Measurements from ENCODE around the gene RALGPS2.
"Not testable (repeated sequence)": the region's sequence is repeated elsewhere in the genome, so short reads cannot be mapped to it uniquely, and the experiment has no call there.

RALGPS2 gene

DNA sequence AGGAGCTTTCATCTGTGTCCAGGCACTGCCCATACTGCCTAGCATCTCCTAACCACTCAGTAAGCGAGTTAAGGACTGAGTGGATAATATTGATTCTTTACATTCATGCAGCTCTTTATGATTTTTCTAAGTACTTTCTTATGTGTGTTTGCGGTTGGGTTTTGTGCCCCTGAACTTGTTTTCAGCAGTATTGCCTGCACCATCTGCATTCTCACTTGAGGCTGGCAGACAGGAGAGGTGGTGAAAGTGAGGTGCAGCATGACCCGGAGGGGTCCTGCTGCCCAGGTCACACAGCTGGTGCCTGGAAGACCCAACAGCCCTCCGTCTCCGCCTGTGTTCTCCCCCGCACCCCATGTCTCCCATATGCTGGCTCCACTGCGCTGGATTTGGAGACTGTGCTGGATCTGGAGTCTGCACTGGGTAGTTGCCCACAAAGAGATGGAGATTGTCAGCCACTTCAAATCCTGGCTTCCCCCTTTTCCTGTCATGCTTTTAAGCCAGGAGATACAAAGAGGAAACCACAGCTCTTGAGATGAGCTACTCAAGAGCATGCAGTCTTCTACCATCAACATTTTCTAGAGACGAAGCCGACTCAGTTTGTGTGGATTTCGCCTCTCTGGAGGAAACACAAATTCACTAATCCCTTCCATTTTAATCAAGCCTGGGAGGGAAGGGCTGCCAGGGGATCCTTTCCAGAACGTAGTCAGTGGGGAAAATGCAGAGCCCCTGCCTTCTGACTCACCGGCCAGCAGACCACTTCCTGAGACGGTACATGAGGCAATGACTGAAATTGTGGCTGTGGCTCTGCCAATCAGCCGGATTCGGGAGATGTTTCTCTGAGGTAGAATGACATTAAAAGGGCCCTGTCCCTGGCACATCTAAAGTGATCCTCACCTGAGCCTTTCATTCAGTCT is 217.5 kb downstream of the RALGPS2 start:
- no peak for DNase-seq (ENCODE audit: low read depth, low spot score)

DNA sequence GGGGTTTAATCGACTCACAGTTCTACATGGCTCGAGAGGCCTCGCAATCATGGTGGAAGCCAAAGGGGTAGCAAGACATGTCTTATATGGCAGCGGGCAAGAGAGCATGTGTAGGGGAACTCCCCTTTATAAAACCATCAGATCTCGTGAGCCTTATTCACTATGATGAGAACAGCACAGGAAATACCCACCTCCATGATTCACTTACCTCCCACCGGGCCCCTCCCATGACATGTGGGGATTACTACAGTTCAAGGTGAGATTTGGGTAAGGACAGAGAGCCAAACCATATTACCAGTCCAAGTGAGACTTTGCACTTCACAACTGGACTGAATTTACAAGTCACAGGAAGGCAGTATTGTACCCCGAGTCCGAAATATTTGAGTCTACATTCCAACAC is 219.7 kb downstream of the RALGPS2 start:
- DNase-seq (ENCODE audit: low read depth, low spot score), result no peak

DNA sequence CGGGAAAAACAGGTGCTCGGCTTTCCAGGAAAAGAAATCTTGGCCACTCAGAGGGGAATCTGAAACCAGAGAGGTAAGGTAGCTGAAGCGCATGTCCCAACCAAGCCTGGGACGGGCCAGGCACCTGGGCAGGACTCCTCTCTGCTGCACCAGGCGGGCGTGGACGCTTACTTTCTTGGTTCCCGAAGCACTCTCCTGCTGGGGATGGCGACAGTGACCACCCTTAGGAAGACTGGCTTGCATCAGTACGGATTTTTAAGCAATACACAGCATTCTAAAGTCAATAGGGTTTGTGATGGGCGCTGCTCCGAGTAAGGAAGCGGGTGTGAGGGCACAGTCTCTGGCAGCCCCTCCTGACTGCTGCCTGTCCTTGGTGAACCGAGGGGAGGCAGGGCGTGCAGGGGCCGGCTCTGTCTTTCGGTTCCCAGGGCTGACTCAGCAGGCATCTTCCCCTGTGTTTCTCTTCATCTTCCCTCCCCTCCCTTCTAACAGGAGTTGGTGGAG is 220.8 kb downstream of the RALGPS2 start:
- peak; percentile 45 for DNase-seq (ENCODE audit: low read depth, low spot score)

DNA sequence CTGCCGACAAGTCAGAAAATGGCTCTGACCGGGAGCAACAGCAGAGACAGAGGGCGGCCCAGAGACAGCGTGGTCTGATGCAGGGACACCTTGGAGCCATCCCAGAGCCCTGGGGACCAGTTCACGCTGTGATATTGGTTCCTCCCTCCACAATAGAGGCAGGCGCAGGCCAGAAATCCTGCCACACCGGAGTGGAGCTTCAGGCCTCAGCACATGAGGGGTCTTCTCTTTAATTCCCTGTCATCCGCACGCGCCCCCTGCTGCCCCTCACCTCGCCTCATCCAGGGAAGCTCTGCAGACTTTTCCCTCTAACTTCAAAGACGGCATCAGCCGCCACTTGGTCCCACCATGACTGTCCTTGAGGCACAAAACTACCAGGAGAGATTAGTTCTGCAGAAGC is 221.4 kb downstream of the RALGPS2 start:
- no peak for DNase-seq (ENCODE audit: low read depth, low spot score)

DNA sequence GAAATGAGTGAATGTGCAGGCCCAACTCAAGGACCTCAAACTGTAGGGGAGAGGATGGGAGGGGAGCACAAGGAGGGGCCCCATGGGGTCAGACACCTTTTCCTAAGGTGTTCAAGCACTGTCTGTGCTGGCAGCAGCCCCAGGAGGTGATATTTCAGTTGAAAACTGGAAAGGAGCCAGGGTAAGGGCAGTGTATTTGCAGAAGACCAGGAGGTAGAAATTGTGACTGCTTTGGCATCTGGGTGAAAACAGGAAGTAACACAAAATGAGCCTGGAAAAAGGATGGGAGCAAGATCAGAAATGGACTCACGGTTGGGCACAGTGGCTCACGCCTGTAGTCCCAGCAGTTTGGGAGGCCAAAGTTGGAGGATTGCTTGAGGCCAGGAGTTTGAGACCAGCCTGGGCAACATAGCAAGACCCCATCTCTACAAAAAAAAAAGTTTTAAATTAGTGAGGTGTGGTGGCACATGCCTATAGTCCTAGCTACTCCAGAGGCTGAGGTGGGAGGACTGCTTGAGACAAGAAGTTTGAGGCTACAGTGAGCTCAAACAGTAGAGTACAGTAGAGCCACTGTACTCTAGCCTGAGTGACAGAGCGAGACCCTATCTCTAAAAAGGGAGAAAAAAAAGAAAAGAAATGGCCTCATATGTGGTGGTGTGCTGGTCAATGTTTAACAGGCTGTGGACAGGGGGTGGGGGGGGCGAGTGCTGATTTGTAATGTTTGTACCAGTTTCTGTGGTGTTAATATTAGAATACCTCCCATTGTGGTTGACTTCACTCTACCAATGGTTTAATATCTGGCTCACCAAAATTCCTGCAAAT is 222.0 kb downstream of the RALGPS2 start:
- no peak for DNase-seq (ENCODE audit: low read depth, low spot score)

DNA sequence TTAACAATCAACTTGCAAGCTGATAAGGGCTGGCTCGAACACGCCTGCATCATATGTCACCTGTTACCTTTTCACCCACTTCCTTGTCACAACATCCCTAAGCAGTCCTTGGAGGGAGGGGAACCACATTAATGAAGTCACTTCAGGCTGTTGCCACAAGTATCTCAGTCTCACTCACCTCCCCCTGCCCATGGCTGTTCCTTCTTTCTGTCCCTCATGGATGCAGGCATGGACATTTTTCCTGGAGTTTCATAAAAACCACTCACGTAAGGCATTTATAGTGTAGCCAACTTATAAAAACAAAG is 222.6 kb downstream of the RALGPS2 start:
- DNase-seq (ENCODE audit: low read depth, low spot score), result no peak

DNA sequence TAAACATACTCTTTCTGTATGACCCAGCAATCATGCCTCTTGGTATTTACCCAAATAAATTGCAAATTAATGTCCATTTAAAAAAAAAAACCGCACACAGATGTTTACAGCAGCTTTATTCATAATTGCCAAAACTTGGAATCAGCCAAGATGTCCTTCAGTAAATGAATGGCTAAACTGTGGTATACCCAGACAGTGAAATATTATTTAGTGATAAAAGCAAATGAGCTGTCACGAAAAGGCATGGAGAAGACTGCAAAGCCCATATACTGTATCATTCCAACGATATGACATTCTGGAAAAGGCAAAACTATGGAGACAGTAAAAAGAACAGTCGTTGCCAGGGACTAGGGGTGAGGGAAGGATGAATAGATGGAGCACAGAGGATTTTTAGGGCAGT is 223.6 kb downstream of the RALGPS2 start:
- DNase-seq (ENCODE audit: low read depth, low spot score), result no peak

DNA sequence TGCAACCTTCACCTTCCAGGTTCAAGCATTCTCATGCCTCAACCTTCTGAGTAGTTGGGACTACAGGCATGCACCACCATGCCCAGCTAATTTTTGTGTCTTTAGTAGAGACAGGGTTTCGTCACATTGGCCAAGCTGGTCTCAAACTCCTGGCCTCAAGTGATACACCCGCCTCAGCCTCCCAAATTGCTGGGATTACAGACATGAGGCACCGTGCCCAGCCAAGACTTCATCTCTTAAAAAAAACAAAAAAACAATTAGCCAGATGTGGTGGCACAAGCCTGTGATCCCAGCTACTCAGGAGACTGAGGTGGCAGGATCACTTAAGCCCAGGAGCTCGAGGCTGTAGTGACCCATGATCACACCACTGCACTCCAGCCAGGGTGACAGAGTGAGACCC is 224.8 kb downstream of the RALGPS2 start:
- not testable (repeated sequence) for DNase-seq (ENCODE audit: low read depth, low spot score)

DNA sequence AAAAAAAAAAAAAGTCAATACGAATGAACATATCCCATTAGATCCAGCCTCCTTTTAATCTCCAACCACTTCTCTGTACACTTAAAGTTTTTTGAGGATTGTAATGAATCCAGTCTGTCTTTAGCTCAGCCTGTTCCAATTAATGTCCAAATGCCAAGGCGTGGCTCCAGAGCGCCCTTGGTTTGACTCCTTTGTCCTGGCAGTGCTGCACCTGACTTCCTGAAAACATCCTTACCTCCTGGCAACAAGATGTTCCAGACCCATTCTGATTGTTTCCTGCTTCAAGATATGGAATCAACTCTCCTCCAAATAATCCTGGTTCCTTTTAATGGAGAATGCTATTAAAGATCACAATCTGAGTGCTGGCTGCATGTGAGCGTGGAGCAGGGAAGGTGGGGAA is 226.6 kb downstream of the RALGPS2 start:
- no peak for DNase-seq (ENCODE audit: low read depth, low spot score)

DNA sequence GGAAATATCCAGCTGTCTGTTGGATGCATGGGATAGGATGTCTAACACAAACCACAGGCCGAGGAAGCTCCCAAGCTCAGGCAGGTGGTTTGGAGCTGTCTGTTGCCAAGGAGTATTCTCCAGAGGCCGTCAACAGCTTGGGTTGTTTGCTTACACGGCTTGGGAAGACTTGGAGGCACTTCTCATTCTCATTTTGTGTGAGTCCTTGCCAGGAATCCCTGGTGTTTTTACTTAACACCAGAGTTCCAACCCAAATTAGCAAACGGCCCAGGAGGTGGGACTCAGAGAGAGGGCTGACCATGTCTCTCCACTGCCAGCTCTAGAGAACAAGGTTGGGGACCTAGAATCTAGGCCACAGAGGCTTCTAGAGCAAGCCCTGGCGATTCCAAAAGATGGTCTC is 228.0 kb downstream of the RALGPS2 start:
- no peak for DNase-seq (ENCODE audit: low read depth, low spot score)

DNA sequence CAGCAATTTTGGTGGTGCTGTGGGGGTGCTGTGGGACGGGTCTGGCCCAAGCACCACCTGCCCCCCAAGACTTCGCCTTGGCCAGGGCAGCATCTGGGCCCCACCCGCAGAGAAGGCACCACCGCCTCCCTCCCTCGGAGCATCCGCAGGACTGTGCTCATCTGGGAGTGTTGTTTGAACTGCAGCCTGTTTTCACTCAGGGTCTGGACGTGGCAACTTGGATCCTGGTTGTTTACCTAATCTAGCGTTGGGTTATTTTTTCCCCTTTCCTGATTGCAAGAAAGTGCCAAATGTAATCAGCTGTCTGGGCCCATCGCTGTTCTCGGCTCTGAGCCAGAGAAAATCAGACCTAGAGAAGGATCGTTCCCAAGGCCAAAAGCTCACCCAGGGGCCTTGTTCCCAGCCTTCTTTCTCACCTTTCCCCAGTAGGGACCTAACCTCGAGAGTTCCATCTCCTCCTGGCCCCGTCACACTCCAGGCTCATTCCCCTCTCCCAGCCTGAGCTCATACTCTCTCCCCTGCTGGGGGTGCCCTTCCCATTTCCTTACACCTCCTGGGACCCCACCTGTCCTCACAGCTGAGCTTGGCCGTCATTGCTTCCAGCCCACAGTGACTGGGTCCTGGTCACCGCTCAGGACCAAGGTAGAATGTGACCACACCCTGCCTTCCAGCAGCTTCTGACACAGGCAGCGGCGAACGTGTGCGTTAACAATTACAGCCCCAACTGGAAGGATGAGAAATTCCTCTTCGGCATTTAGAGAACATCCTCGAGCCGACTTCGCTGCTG is 228.7 kb downstream of the RALGPS2 start:
- no peak for DNase-seq (ENCODE audit: low read depth, low spot score)

DNA sequence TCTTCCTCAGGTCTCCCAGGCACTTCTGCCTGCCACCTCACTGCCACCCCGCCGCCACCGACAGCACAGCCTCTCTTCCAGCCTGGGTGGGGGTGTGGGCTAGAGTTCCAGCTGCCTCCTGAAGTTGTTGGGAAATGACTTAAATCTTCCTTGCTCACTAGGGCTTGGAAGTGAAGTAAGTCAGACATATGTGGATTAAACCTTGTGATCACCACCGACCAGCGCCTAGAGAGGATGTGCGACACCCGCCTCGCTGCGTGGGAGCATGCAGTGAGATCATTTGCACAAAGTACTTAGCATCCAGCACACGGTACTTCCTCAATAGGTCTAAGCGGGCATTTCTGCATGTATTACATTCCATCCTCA is 229.3 kb downstream of the RALGPS2 start:
- DNase-seq (ENCODE audit: low read depth, low spot score), result no peak

DNA sequence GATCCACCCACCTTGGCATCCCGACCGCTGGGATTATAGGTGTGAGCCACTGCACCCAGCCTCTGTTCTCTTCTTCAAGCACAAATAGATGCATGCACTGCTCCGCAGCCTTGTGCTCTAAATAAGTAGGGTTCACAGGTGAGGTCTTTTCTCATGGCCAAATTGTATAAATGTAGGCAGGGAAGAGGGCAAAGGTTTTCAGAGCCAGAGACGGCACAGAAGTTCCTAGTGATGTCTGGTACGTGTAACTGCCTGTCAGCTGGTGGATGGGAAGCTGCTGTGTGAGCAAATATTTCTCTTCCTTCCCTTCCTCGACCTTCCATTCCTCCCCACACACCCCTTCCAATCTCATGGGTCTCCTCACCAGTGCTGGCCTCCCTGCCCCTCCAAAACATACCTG is 229.9 kb downstream of the RALGPS2 start:
- DNase-seq (ENCODE audit: low read depth, low spot score), result no peak

DNA sequence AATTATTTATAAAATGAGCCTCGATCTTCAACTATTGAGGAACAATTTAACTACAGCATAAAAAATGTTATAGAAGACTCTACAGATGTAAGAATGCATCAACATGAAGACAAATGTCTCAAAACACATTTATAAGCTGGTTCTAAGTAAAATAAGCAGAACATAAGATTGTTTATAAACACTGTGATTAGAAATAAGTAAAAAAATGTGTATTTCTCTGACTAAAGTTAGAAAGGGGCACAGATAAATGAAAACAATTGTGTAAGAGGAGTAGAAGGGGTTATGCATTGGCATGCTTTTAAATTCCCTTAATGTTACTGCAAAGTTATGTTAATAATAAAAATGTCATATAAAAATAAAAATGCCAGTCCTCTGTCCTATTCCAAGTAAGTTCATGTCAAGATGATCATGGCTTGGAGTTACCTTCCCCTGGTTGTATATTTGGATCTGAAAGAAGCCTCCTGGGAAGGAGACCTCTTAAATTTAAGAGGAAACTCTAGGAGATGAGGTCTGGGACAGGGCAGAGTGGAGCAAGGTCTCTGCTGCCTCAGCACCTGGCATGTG is 230.4 kb downstream of the RALGPS2 start:
- DNase-seq (ENCODE audit: low read depth, low spot score), result no peak

DNA sequence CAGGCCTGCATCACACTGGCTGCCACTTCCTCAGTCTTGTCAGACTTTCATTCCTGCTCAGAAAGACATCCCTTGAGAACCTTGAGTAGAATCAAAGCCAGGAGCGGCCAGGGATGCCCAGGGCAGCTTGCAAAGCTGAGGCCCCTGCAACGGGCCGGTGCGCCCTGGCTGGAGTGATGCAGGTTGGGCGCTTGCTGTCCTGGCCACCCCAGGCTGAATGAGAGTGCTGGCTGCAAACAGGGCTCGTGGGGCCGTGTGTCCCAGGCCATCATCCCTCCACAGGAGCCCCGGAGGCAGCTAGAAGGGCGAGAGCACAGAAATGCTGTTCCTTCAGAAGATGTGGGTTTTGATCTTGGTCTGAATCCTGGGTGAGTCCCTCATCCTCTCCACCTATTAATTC is 233.4 kb downstream of the RALGPS2 start:
- DNase-seq (ENCODE audit: low read depth, low spot score), result no peak

DNA sequence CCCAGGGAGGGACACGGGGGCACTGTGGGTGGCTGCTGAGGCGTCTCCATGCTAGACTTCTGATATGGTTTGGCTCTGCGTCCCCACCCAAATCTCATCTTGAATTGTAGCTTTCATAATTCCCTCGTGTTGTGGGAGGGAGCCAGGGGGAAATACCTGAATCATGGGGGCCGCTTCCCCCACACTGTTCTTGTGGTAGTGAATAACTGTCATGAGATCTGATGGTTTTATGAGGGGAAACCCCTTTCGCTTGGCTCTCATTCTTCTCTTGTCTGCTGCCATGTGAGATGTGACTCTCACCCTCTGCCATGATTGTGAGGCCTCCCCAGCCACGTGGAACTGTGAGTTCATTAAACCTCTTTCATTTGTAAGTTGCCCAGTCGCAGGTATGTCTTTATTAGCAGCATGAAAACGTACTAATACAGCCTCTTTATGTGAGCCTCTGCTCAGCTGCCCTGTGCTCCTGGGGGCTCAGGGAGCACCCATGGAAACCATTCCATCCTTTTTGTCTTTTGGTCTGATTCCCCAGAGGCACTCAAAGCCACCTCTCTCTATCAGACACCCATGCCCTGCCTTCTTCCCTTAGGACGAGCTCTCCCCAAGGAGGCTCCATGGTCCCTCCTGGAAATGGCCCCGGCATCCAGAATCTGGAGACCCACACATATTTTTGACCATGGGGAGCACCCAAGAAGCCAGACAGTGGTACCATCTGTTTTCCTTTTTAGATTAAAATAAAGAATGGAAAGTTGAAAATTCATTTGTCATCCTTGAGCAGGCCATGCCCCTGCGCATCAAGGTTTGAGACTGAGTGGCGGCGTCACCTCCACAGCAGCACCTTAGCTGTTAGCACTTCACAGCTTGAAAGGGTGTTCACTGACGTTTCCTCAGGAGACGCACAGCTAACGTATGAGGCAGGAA is 234.8 kb downstream of the RALGPS2 start:
- no peak for DNase-seq (ENCODE audit: low read depth, low spot score)

DNA sequence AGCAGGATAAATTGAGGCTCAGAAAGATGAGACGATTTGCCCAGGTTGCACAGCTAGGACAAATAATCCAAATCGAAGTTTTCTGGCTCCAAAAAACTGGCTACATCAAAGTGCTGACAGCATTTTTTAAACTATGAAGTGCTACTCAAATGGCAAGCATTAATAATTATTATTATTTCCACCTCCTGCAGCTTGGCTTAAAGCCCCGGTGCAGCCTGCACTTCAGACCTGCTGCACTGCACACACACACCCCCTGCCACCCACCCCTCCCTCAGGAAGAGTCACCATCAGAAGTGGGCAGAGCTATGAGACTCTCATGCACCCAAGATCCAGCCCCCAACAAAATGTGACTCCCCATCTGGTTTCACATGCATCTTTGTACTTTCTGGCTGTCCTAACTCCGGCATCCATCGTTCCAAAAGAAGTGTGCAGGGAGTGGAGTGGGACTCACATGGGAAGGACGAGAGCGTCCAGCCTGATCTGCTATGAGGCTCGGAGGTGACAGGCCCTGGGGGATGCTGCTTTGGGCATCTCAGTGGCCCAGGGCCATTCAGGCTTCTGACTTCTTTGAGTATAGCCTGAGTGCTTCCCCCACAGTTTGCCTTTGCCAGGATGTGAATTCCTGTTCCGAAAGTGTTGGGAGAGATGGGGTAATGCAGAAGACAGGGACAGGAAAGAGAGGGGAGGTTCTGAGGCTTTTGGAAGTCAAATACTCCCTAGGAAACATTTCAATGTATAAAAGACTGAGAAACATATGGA is 235.6 kb downstream of the RALGPS2 start:
- DNase-seq (ENCODE audit: low read depth, low spot score), result no peak

DNA sequence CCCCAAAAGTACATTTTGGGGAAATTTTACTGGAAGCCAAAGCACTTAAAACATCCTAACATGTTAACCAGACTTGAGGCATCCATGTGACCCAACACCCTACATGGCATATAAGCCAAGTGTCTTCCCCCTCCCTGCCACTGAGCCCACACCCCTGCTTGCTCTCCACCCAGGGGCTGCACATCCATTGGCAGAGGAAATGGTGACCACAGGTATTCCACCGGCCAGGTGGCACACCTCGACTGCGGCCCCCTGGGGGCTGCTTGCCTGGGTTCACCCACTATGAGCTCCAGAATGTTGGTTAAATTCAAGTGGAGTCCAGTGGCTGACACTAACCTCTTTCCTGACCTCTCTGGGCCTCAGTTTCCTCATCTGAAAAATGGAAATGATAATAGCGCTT is 236.3 kb downstream of the RALGPS2 start:
- DNase-seq (ENCODE audit: low read depth, low spot score), result no peak

DNA sequence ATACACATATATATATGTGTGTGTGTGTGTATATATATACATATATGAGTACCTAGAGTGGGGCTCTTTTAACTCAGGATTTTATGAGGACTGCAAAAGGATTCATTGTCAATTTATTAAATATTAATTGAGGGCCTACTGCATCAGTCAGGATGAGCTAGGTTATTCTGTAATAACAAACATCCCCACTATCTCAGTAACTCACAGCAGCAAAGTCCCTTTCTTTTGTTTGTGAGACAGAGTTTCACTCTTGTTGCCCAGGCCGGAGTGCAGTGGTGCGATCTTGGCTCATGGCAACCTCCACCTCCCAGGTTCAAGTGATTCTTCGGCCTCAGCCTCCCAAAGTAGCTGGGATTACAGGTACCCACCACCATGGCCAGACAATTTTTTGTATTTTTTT is 236.8 kb downstream of the RALGPS2 start:
- DNase-seq (ENCODE audit: low read depth, low spot score), result no peak

Measured in ELF-1 (cell line).